Small intestine (tissue), 7 donors: ENCODE data around the gene PIGU. TPM values are rescaled to one million over a fixed set of nuclear protein-coding genes. Genes with fewer than 3 reads are reported as not detected.
A peak's percentile ranks its signal among the peaks of the same experiment; 100 is the strongest.

ENCODE experiments used
- DNase-seq, 2 donors: peaks; one replicate each; pipeline versions ENCODE4 v3.0.0 to v3.0.0-alpha.2; 2013
- FAIRE-seq: peaks from 2 replicates; lab custom pipeline; 2012; peaks lifted over from hg19 to GRCh38; lab: Jason Lieb, UNC
- H3K27ac ChIP-seq, 3 donors: one replicate each; pipeline ENCODE4 v1.5.1; 2013; ENCODE audit warnings: low read length in 2 of 3, mild to moderate bottlenecking in 2 of 3, control low read depth in 1 of 3, inconsistent platforms in 1 of 3, low read depth in 1 of 3, moderate library complexity in 1 of 3
- H3K27me3 ChIP-seq, 3 donors: one replicate each; pipeline ENCODE4 v1.6.1; 2013; ENCODE audit warnings: low read length in 3 of 3, inconsistent platforms in 1 of 3; ENCODE audit not compliant: control insufficient read depth in 3 of 3, insufficient read depth in 3 of 3
- H3K36me3 ChIP-seq, 3 donors: one replicate each; pipeline ENCODE4 v1.6.1; 2013; ENCODE audit warnings: low read length in 3 of 3, inconsistent platforms in 1 of 3, low read depth in 1 of 3, mild to moderate bottlenecking in 1 of 3, moderate library complexity in 1 of 3; ENCODE audit not compliant: control insufficient read depth in 3 of 3, insufficient read depth in 2 of 3
- H3K4me1 ChIP-seq, 3 donors: one replicate each; pipeline ENCODE4 v1.6.1; 2013; ENCODE audit warnings: low read length in 2 of 3, inconsistent platforms in 1 of 3, low read depth in 1 of 3, mild to moderate bottlenecking in 1 of 3, moderate library complexity in 1 of 3; ENCODE audit not compliant: control insufficient read depth in 3 of 3, insufficient read depth in 2 of 3
- H3K4me3 ChIP-seq, 3 donors: one replicate each; pipeline ENCODE4 v1.5.1; 2013; ENCODE audit warnings: low read length in 3 of 3, control low read depth in 1 of 3, inconsistent platforms in 1 of 3, low read depth in 1 of 3, mild to moderate bottlenecking in 1 of 3, moderate library complexity in 1 of 3
- H3K9me3 ChIP-seq, 2 donors: one replicate each; pipeline ENCODE4 v1.6.1; 2013; ENCODE audit warnings: low read depth in 1 of 2, low read length in 1 of 2; ENCODE audit not compliant: control insufficient read depth in 2 of 2, insufficient read depth in 1 of 2
- WGBS, 3 donors: extraction: QIAGEN DNeasy Blood & Tissue Kit; methylation state at CpG; one replicate each; pipeline ENCODE4 v1.1.7; 2013; 5-methylcytosine and 5-hydroxymethylcytosine counted together
- polyA plus RNA-seq, 4 donors: library from polyadenylated mRNA; stranded (reverse) in 3 of 4; unstranded in 1 of 4; fragments of 200-250 nt in 3 of 4; fragments of 120-200 nt in 1 of 4; gene quantifications; one replicate each; pipeline versions ENCODE4 v1.2.1 to v1.2.3, GENCODE V29; 2013
- donor health status: healthy with polysubstance abuse.
- donor health status: control.
- donor health status: control.
- donor health status: Bipolar disorder and iron deficiency.
- donor health status: healthy.

Gene PIGU
- polyA plus RNA-seq, 4 donors: 4.9 to 34.3 (median 16.2) TPM

GRCh38 chr20:34710568-34710839 is 33.6 kb upstream of the PIGU start:
- H3K4me3 ChIP-seq: peak overlapping the region in 2 of 3 donors; percentile 39 to 55
- H3K4me1 ChIP-seq: peaks cover 6 to 66% (median 6%) of the 10 kb centered on the region in 3 donors
- H3K36me3 ChIP-seq: peaks cover 0 to 21% (median 3%) of the 10 kb centered on the region in 3 donors
- FAIRE-seq (no peak), DNase-seq (no peak)
- no peaks in the 10 kb centered on the region for H3K9me3 ChIP-seq
- peak overlapping the region in 1 of 3 donors; percentile 91 for H3K27ac ChIP-seq
- peaks cover 0 to 4% (median 0%) of the 10 kb centered on the region in 3 donors for H3K27me3 ChIP-seq

DNA sequence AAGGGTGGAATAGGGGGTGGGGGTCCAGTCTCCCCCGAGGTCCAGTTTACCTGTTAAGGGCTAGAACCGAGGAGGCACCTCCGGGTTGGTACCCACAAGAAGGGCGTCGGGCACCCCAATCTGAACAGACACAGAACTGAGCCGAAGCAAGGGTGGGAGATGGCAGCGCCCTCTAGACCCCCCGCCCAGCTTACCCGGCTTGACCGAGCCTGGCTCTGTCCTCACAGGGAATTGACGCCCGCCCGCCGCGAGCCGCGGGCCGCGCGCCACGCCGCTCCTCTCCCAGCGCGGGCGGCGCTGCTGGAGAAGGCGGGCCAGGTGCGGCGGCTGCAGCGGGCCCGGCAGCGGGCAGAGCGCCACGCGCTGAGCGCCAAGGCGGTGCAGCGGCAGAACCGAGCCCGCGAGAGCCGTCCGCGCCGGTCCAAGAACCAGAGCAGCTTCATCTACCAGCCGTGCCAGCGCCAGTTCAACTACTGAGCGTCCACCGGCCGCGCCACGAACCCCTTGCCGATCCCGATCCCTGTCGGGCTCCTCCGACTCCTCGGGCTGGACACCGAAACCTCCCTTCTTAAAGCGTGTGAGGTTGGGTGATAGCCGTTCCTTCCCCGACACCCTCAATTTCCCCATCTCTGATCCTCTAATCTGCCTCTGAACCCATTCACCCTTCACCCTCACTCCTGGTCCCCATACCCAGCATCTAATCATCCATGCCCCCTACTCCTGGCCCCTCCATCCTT is 33.1 kb upstream of the PIGU start:
- peak in 1 of 2 donors; percentile 56 for DNase-seq
- peaks cover 0 to 4% (median 0%) of the 10 kb centered on the region in 3 donors for H3K27me3 ChIP-seq
- WGBS, 3 donors: 3 to 5% (median 3%) methylated on average over 38 to 61 of the region's 61 CpGs
- peaks cover 6 to 71% (median 6%) of the 10 kb centered on the region in 3 donors for H3K4me1 ChIP-seq
- no peak for FAIRE-seq
- peak overlapping the region; percentile 17 to 63 (median 55) for H3K4me3 ChIP-seq
- H3K27ac ChIP-seq: peak overlapping the region; percentile 28 to 91 (median 68)
- H3K9me3 ChIP-seq: no peaks in the 10 kb centered on the region
- H3K36me3 ChIP-seq: peaks cover 0 to 18% (median 3%) of the 10 kb centered on the region in 3 donors

DNA sequence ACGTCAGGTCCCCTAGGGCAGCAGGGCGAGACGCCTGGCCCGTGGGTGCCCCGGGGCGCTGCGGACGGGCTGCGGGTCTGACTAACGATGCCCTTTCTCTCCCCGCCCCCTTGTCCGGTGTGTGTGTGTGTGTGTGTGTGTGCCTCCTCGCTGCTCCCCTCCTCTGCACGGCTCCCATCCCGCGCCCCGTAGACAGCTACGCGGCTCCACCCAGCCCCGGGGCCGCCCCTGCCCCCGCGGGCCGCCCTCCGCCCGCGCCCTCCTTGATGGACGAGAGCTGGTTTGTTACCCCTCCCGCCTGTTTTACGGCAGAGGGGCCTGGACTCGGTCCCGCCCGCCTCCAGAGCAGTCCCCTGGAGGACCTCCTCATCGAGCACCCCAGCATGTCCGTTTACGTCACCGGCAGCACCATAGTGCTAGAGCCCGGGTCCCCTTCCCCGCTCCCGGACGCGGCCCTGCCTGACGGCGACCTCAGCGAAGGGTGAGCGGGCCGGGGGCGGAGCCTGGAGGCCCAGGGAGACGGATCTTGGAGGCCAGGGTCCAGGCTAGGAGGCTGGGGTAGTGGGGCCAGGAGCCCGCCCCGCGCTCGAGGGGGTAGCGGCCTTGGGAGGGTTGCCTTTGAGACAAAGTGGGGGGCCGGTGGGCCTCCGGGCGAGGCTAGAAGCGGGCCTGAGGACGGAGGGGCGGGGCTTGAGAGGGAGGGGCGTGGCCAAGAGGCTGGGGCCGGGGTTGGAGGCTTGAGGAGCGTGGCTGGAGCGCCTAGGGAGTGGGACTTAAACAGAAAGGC is 32.3 kb upstream of the PIGU start:
- no peak for FAIRE-seq
- Histone ChIP-seq H3K36me3 (peaks cover 0 to 15% (median 0%) of the 10 kb centered on the region in 3 donors), H3K27ac (peak overlapping the region; percentile 28 to 91 (median 68)), H3K4me3 (peak overlapping the region; percentile 50 to 63 (median 55)), H3K27me3 (peaks cover 0 to 4% (median 0%) of the 10 kb centered on the region in 3 donors), H3K4me1 (peaks cover 6 to 74% (median 6%) of the 10 kb centered on the region in 3 donors), H3K9me3 (no peaks in the 10 kb centered on the region)
- 0 to 1% (median 1%) methylated on average over 37 to 64 of the region's 64 CpGs for WGBS, 3 donors
- DNase-seq: peak; percentile 68 to 92

DNA sequence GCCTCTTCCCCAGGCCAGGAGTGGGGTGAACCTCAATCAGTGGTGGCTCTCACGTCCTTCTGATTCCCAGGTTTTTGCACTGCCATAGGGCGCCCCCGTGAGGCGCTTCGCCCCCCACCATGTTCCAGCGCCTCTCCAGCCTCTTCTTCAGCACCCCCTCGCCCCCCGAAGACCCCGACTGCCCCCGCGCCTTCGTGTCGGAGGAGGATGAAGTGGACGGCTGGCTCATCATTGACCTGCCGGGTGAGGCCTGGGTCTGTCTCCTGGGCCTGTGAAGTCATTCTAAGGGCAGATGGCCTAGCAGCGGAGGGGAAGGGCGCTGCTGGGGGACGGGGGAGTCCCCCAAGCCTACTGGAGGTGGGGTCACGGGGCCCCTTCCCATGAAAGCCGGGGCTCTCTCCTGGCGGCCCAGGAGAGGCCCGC is 31.7 kb upstream of the PIGU start:
- 5 to 11% (median 6%) methylated on average over 19 to 22 of the region's 22 CpGs for WGBS, 3 donors
- FAIRE-seq (no peak), DNase-seq (peak; percentile 26 to 74)
- Histone ChIP-seq H3K4me1 (peaks cover 4 to 68% (median 6%) of the 10 kb centered on the region in 3 donors), H3K4me3 (peak overlapping the region; percentile 50 to 63 (median 55)), H3K27me3 (peaks cover 0 to 4% (median 0%) of the 10 kb centered on the region in 3 donors), H3K27ac (peak overlapping the region in 2 of 3 donors; percentile 27 to 91), H3K36me3 (peaks cover 0 to 11% (median 0%) of the 10 kb centered on the region in 3 donors), H3K9me3 (no peaks in the 10 kb centered on the region)

DNA sequence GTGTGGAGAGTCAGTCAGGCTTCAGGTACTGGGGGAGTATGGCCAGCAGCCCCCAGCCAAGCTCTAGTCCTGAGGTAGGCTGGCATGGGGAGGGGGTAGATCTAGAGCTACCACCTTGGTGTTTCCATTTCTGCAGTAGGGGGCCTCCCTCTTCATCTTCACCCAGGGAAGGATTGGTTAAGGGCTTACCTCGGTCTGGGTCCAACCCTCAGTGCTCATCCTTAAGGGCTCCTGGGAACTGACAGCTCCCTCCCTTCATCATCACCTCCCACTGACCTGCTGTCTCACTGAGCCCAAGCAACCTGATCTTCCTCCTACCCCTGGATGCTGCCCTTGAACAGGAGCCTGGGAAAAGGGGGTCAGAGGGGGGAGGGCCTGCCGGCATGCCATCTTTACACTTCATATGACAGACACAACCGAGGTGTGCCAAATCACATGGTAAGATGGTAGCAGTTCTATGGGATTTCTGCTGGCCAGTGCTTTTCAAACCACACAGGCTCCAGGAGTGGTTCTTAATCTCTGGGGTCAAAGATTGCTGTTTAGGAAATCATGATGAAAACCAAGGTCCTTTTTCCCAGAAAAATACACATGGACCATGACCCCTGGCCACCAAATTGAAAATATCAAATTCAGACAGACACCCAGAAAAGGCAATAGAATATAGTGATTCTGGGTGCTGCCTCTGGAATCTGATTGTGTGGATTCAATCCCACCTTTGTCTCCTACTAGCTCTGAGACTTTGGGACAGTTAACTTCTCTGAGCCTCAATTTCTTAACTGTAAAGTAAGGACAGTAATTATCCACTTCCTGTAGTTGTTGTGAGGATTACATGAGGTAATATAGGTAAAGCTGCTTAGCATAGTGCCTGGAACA is 30.3 kb upstream of the PIGU start:
- Histone ChIP-seq H3K4me3 (no peak overlapping the region), H3K27me3 (peaks cover 0 to 6% (median 0%) of the 10 kb centered on the region in 3 donors), H3K4me1 (peaks cover 3 to 61% (median 3%) of the 10 kb centered on the region in 3 donors), H3K27ac (peak overlapping the region in 2 of 3 donors; percentile 17 to 98), H3K36me3 (peaks cover 0 to 11% (median 0%) of the 10 kb centered on the region in 3 donors), H3K9me3 (no peaks in the 10 kb centered on the region)
- FAIRE-seq: no peak
- WGBS, 3 donors: 52 to 79% (median 54%) methylated on average over 3 of the region's 3 CpGs
- DNase-seq: peak in 1 of 2 donors; percentile 37

- Histone ChIP-seq H3K9me3 (no peaks in the 10 kb centered on the region), H3K4me3 (no peak overlapping the region), H3K4me1 (peaks cover 3 to 54% (median 3%) of the 10 kb centered on the region in 3 donors), H3K36me3 (peaks cover 0 to 6% (median 0%) of the 10 kb centered on the region in 3 donors), H3K27ac (peak overlapping the region in 1 of 3 donors; percentile 98), H3K27me3 (peaks cover 0 to 14% (median 0%) of the 10 kb centered on the region in 3 donors)
- DNase-seq (no peak), FAIRE-seq (no peak)
- WGBS, 3 donors: 85 to 92% (median 90%) methylated on average over 1 of the region's 1 CpG
Measured at GRCh38 chr20:34706302-34706875, 29.5 kb upstream of the PIGU start.

DNA sequence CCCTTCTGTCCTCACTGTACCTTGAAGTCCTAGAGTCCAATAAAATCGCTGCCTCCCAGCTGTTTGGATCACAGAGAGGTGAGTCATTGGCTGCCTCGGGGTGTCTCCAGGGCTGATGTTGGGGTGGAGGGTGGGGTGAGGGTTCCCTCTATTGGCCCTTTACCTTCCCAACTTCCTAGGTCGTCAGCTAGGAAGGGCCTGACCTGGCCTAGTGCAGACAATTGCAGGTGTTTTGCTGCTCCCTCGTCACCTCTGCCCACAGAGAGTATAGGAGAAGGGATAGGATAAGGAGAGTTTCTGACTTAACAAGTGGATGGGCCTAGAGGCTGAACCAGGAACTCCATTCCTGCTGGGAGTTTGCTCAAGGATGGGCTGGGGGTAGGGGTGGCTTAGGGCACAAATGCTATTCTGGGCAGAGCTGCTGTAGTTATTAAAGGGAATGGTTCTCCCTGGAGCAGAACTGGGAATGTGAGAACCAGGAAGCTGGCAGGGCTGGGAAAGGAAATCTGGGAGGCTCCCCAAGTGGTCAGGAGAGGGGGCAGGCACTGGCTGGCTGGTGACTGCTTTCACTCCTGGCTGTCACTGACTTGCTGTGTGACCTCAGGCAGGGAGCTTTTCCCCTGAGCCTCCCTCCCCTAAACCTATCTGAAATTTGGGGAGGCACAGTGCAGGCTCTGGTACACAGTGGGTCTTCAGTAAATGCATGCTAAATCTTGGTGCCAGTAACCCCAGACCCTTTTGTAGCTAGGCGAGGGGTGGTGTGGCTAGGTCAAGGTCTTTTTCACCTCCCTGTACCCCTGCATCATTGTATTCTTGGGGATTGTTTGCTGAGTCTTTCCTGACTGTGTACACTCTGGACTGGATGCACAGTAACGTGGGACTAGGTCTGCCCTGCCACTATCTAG is 28.8 kb upstream of the PIGU start:
- Histone ChIP-seq H3K36me3 (no peaks in the 10 kb centered on the region), H3K4me3 (peak overlapping the region in 1 of 3 donors; percentile 68), H3K9me3 (no peaks in the 10 kb centered on the region), H3K27me3 (peaks cover 0 to 16% (median 0%) of the 10 kb centered on the region in 3 donors), H3K4me1 (peaks cover 3 to 47% (median 3%) of the 10 kb centered on the region in 3 donors), H3K27ac (peak overlapping the region; percentile 90 to 99 (median 98))
- FAIRE-seq (no peak), DNase-seq (peak; percentile 69 to 95)
- 27 to 46% (median 39%) methylated on average over 6 of the region's 6 CpGs for WGBS, 3 donors
